GM21723 (cell line): ENCODE data around the gene TCEA2.

Experiments
- ATAC-seq: cut with Tn5 transposase; IDR thresholded peaks from one replicate; pipeline ENCODE4 v1.9.1; 2021; ENCODE audit warnings: mild to moderate bottlenecking, moderate library complexity; ENCODE audit not compliant: unreplicated experiment

Gene TCEA2

DNA sequence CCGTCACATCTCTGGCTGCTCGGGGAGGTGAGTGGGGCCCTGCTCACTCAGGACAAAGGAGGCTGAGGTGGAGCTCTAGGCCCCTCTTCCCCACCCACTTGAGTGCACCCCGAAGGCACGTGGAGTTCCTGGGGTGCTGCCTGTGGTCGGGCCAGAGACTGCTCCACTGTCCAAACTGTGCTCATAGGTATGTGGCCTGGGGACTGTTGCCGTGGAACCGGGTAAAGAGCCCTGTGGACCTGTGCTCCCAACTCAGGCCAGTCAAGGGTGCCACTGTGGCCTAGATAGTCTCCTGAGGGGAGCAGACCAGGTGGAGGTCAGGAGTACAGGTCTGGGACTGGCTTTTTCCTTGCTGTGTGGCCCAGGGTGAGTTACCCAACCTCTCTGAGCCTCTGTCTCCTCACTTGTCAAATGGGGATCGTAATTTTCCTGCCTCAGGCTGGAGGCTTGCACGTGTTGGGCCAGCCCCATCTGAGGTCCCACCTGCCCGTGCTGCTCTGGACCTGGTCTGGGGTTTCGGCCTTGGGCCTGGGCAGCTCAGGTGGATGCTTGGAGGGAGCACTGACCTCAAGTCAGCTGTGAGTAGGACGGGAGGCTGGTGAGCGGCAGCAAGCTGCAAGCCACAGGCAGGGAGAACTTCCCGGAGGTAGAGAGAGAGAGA lies 56.8 kb downstream of the TCEA2 start:
- ATAC-seq: no peak

DNA sequence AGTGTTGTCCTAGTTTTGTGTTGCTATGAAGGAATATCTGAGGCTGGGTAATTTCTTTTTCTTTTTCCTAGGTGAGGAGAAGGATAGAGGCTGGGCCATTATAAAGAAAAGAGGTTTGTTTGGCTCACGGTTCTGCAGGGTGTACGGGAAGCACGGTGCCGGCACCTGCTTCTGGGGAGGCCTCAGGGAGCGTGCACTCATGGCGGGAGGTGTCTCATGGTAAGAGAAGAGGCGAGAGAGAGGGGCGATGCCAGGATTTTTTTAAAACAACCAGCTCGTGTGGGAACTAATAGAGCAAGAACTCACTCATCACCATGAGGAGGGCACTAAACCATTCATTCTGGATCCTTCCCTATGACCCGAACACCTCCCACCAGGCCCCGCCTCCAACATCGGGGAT lies 58.6 kb downstream of the TCEA2 start:
- ATAC-seq: no peak
